HEK293 (cell line): ENCODE results near the gene IRX5.

Experiments used
- CTCF ChIA-PET: fragments of 350-600 bp; formaldehyde crosslinking; extraction: SDS; loops from one replicate; lab custom pipeline; 2021; ENCODE audit warnings: antibody characterized with exemption; lab: Yijun Ruan, JAX
- POLR2A ChIA-PET: fragments of 300-600 bp; formaldehyde crosslinking; extraction: SDS; loops from one replicate; lab custom pipeline; 2020; ENCODE audit warnings: antibody characterized with exemption, inconsistent platforms; lab: Yijun Ruan, JAX
- H3K27ac ChIP-seq: fragments of 200-500 bp; sonication (Bioruptor generic); 2 replicates; pipeline ENCODE4 v1.5.1; 2014; ENCODE audit warnings: low read depth, low read length, control low read depth, inconsistent platforms; ENCODE audit errors: extremely low read depth
- H3K36me3 ChIP-seq, 2 experiments: fragments of 200-500 bp in 1 of 2; sonication (Bioruptor generic) in 1 of 2; 1 replicate in 1 of 2; 2 replicates in 1 of 2; pipeline ENCODE4 v1.5.1; 2014 to 2017; ENCODE audit warnings: inconsistent platforms in 2 of 2, low read length in 2 of 2; ENCODE audit not compliant: control insufficient read depth in 2 of 2, insufficient read depth in 1 of 2
- H3K4me1 ChIP-seq: fragments of 200-500 bp; sonication (Bioruptor generic); 2 replicates; pipeline ENCODE4 v1.5.1; 2014; ENCODE audit warnings: mild to moderate bottlenecking, low read length, inconsistent platforms; ENCODE audit not compliant: control insufficient read depth, insufficient read depth
- H3K4me3 ChIP-seq: 2 replicates; pipeline ENCODE4 v1.5.1; 2011; ENCODE audit warnings: low read depth, mild to moderate bottlenecking, control low read depth, low read length, moderate library complexity
- H3K9me3 ChIP-seq: fragments of 200-500 bp; sonication (Bioruptor generic); 2 replicates; pipeline ENCODE4 v1.5.1; 2014; ENCODE audit warnings: low read depth, low read length, inconsistent platforms; ENCODE audit not compliant: control insufficient read depth, insufficient read depth
- HOXA7 ChIP-seq: sonication (generic); formaldehyde crosslinking; IDR thresholded peaks from 2 replicates; pipeline ENCODE4 v1.8.1; 2022; ENCODE audit warnings: missing genetic modification reagents, borderline replicate concordance
- KLF16 ChIP-seq: fragments of 450-650 bp; formaldehyde crosslinking; IDR thresholded peaks from 2 replicates; pipeline ENCODE4 v1.5.1; 2017; ENCODE audit warnings: missing biosample characterization, missing genetic modification characterization
- KLF8 ChIP-seq: fragments of 450-650 bp; formaldehyde crosslinking; IDR thresholded peaks from 2 replicates; pipeline ENCODE4 v1.5.1; 2016; ENCODE audit warnings: missing biosample characterization, missing genetic modification characterization
- MYNN ChIP-seq: fragments of 450-650 bp; formaldehyde crosslinking; IDR thresholded peaks from 2 replicates; pipeline ENCODE4 v1.5.1; 2016; ENCODE audit warnings: missing biosample characterization, missing genetic modification characterization, borderline replicate concordance
- YY1 ChIP-seq: fragments of 450-650 bp; formaldehyde crosslinking; IDR thresholded peaks from 2 replicates; pipeline ENCODE4 v1.5.1; 2018; ENCODE audit warnings: missing biosample characterization, missing genetic modification characterization
- ZNF148 ChIP-seq: fragments of 450-650 bp; formaldehyde crosslinking; IDR thresholded peaks from 2 replicates; pipeline ENCODE4 v1.5.0; 2017; ENCODE audit warnings: missing biosample characterization, missing genetic modification characterization, borderline replicate concordance
- ZNF214 ChIP-seq: fragments of 450-650 bp; formaldehyde crosslinking; IDR thresholded peaks from 2 replicates; pipeline ENCODE4 v1.5.1; 2017; ENCODE audit warnings: missing biosample characterization, mild to moderate bottlenecking, missing genetic modification characterization, borderline replicate concordance
- ZNF223 ChIP-seq: fragments of 450-650 bp; formaldehyde crosslinking; IDR thresholded peaks from 2 replicates; pipeline ENCODE4 v1.5.1; 2016; ENCODE audit warnings: missing biosample characterization, missing genetic modification characterization
- ZNF292 ChIP-seq: fragments of 450-650 bp; formaldehyde crosslinking; IDR thresholded peaks from 2 replicates; pipeline ENCODE4 v1.5.1; 2016; ENCODE audit warnings: low read depth, missing biosample characterization, missing genetic modification characterization, borderline replicate concordance
- ZNF449 ChIP-seq: fragments of 450-650 bp; formaldehyde crosslinking; IDR thresholded peaks from 2 replicates; pipeline ENCODE4 v1.5.1; 2017; ENCODE audit warnings: missing biosample characterization, mild to moderate bottlenecking, missing genetic modification characterization, moderate library complexity
- ZNF549 ChIP-seq: fragments of 450-650 bp; IDR thresholded peaks from 2 replicates; pipeline ENCODE4 v1.5.1; 2018; ENCODE audit warnings: missing biosample characterization, missing genetic modification characterization, mild to moderate bottlenecking, inconsistent platforms, moderate library complexity
- ZNF561 ChIP-seq: fragments of 450-650 bp; IDR thresholded peaks from 2 replicates; pipeline ENCODE4 v1.5.1; 2018; ENCODE audit warnings: missing biosample characterization, missing genetic modification characterization, borderline replicate concordance
- ZNF571 ChIP-seq: fragments of 450-650 bp; formaldehyde crosslinking; IDR thresholded peaks from 2 replicates; pipeline ENCODE4 v1.5.0; 2017; ENCODE audit warnings: missing biosample characterization, missing genetic modification characterization
- ZNF701 ChIP-seq: fragments of 450-650 bp; formaldehyde crosslinking; IDR thresholded peaks from 2 replicates; pipeline ENCODE4 v1.5.1; 2016; ENCODE audit warnings: missing biosample characterization, missing genetic modification characterization
- ZSCAN5A ChIP-seq: fragments of 450-650 bp; formaldehyde crosslinking; IDR thresholded peaks from 2 replicates; pipeline ENCODE4 v1.5.1; 2016; ENCODE audit warnings: missing biosample characterization, missing genetic modification characterization
- TF ChIP-seq, protein P1 (sequence below): fragments of 450-650 bp; formaldehyde crosslinking; IDR thresholded peaks from 2 replicates; pipeline ENCODE4 v1.5.1; 2016; ENCODE audit warnings: missing biosample characterization, missing genetic modification characterization

The IRX5 gene

DNA sequence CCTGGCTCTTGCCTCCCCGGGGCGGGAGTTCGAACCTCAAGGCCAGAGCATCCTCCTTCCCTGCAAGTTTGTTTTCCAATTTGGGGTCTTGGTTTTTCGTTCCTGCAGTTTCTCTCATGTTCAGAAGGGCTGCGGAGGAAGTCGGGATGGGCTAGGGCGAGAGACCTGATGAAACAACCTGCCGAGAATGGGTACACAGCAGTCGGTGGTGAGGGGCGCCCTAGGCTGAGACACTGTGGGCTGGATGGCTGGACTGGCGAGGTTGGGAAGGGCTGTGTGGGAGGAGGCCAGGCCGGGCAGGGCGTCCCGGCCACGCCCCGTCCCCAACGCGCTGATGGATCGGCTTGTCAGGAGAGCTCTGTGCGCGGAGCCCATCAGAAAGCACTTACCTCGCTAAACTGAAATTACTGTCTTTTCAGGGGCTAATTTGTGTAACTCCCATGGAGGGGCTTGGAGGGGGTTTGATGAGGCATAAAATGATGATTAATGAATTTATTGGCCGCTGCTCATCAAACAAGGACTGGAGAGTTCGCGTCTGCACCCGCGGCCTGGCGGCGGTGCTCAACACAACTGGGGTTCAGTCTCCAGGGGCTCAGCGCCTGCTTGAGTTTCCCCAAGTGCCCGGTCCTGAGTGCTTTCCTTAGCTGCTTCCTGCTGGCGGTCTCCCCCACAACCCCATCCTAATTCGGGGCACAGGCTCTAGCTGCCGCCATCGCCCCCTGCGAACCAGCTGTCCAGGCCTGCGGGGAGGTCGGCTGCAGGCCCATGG, 9.0 kb downstream of the IRX5 start:
- H3K4me3 ChIP-seq: no peak overlapping the region
- no peaks in the 10 kb centered on the region for H3K4me1 ChIP-seq
- H3K36me3 ChIP-seq: peaks cover 0 to 10% of the 10 kb centered on the region in 2 experiments; a peak in 1 of 3 replicates
- CTCF ChIA-PET: interaction anchor here (0.6 to 1.4 kb wide), 3 partner anchors 8 to 16 kb away, joined by 3 to 5 read pairs (median 4); partner anchors contain the start of gene IRX5
- TF ChIP-seq ZNF571 (tag by site-specific recombination) (no peak), ZNF549 (tag by site-specific recombination) (no peak), KLF8 (tag by site-specific recombination) (no peak)
- POLR2A ChIA-PET: interaction anchor here (1.2 kb wide), 1 partner anchor 9 kb away, joined by 4 read pairs; the partner anchor contains the start of gene IRX5
- no peak overlapping the region for H3K27ac ChIP-seq
- H3K9me3 ChIP-seq: no peaks in the 10 kb centered on the region

GRCh38 chr16:54940279-54940604, 9.6 kb downstream of the IRX5 start:
- peaks cover 0 to 5% of the 10 kb centered on the region in 2 experiments; a peak in 1 of 3 replicates for H3K36me3 ChIP-seq
- H3K9me3 ChIP-seq: no peaks in the 10 kb centered on the region
- TF ChIP-seq ZNF292 (tag by site-specific recombination) (no peak), ZNF214 (tag by site-specific recombination) (no peak), ZNF223 (tag by site-specific recombination) (no peak), YY1 (tag by site-specific recombination) (no peak), ZNF701 (tag by site-specific recombination) (no peak), ZNF148 (tag by site-specific recombination) (no peak), HOXA7 (CRISPR knock-in tag) (no peak), ZNF449 (tag by site-specific recombination) (no peak), MYNN (tag by site-specific recombination) (no peak), ZNF561 (tag by site-specific recombination) (no peak), KLF16 (tag by site-specific recombination) (no peak), ZSCAN5A (no peak)
- TF ChIP-seq, protein P1, sequence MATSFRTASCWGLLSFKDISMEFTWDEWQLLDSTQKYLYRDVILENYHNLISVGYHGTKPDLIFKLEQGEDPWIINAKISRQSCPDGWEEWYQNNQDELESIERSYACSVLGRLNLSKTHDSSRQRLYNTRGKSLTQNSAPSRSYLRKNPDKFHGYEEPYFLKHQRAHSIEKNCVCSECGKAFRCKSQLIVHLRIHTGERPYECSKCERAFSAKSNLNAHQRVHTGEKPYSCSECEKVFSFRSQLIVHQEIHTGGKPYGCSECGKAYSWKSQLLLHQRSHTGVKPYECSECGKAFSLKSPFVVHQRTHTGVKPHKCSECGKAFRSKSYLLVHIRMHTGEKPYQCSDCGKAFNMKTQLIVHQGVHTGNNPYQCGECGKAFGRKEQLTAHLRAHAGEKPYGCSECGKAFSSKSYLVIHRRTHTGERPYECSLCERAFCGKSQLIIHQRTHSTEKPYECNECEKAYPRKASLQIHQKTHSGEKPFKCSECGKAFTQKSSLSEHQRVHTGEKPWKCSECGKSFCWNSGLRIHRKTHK: no peak
- no peaks in the 10 kb centered on the region for H3K4me1 ChIP-seq
- no peak overlapping the region for H3K4me3 ChIP-seq
- ChIA-PET CTCF (interaction anchor here (1.4 kb wide), 1 partner anchor 15 kb away, joined by 4 read pairs; no protein-coding TSS in a partner anchor), POLR2A (interaction anchor here (1.2 kb wide), 1 partner anchor 9 kb away, joined by 4 read pairs; the partner anchor contains the start of gene IRX5)
- H3K27ac ChIP-seq: no peak overlapping the region
